Stimulated activated CD8-positive, alpha-beta memory T cell treated with anti-CD3 and anti-CD28 coated beads, Interleukin-15, amount 100 ng/mL, for 48 hours (primary cell): ENCODE measurements around the gene ST6GALNAC3.

Experiments used
- DNase-seq, 2 donors: peaks; one replicate each; pipeline ENCODE4 v3.0.0-alpha.2; 2020; ENCODE audit warnings: low read depth in 2 of 2

The ST6GALNAC3 gene

GRCh38 chr1:76503736-76504135 is 429.2 kb downstream of the ST6GALNAC3 start:
- no peak for DNase-seq

- DNase-seq = no peak
These were observed 432.8 kb downstream of the ST6GALNAC3 start for GRCh38 chr1:76507376-76507775.

GRCh38 chr1:76508871-76509270 is 434.3 kb downstream of the ST6GALNAC3 start:
- no peak for DNase-seq

GRCh38 chr1:76510672-76511557 is 436.4 kb downstream of the ST6GALNAC3 start:
- DNase-seq = no peak

GRCh38 chr1:76511558-76512179 is 437.1 kb downstream of the ST6GALNAC3 start:
- DNase-seq = no peak

GRCh38 chr1:76530953-76531352 is 456.4 kb downstream of the ST6GALNAC3 start:
- no peak for DNase-seq

- DNase-seq = no peak
These were observed 467.1 kb downstream of the ST6GALNAC3 start for GRCh38 chr1:76541618-76542017.

GRCh38 chr1:76542359-76542758 is 467.8 kb downstream of the ST6GALNAC3 start:
- DNase-seq = no peak

DNA sequence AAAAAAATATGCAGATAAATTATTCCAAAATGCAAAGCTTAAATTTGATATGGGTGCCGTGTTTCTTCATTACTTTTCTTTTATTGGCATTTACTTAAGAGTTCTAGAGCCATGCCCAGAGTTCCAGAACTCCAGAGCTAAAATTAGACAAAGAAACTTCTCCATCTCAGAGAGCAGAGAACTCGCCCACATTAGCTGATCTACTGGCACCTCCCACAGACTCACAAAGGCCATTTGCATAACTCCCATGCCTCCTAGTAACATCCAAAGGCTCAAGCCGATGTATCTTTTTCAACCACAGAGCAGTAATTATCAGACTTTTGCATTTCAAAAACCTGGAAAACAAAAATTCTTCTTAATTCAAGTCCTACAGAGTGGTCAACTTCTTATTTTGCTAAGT is 468.9 kb downstream of the ST6GALNAC3 start:
- no peak for DNase-seq

DNA sequence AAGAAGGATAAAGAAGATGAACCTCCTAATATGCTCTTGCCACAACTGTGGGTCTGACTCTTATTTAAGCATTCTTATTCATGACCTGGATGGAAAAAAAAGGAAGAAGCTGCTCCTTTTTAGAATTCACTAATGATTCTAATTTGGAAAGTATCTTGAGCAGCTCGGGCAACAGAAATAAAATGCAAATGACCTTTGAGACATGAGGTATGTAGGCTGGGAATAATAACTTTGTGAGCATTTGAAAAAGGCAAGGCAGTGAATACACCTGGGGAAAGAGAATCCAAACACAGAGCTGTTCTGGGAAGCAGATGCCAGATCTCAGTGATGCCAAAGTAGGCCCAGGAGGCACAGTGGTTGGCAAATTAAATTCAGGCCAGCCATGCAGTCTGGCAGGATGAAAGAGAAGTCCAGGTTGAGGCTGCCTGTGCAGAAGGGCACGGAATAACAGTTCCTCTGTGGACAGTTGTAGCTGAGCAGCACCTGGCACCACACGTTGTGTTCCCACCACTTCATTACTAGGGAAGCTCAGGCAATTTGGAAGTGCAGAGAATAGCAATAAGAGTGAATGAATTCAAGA is 471.9 kb downstream of the ST6GALNAC3 start:
- no peak for DNase-seq

DNA sequence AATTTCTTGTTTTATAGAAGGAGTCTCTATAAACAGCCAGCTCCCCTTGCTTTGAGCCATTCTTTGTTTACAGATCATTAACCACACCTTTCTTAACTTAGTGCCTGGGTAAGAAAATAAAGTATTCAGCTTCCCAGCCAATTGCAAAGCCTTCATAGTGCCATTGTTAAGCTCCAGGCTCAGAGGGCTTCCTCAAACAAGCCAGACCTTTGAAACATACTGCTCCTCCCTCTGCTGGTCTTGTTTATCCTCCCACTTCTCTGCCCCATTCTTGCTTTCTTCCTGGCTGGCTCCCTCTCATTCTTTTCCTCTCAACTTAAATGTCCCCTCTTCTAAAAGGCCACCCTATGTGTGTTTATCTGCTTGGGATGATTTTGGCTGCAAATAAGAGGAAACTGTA is 473.4 kb downstream of the ST6GALNAC3 start:
- DNase-seq = no peak

GRCh38 chr1:76548513-76549100 is 474.1 kb downstream of the ST6GALNAC3 start:
- DNase-seq = no peak

DNA sequence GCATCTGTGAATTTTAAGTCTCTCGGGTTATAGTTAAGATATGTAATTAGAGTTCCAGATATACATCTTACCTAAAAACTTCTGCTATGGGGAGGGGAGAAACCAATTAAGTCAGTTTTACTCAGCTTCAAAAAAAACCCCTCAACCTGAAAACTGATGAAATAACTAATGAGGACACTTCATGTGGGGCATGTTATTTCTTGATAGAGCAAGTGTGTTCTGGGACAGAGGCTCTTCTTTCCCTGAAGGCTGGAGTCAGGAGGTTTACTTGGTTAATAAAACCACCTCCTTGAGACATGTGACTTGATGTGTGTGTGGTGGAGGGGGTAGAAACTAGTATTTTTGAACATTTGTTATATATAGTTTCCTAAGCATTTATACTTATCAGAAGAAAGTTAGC is 479.7 kb downstream of the ST6GALNAC3 start:
- no peak for DNase-seq

- DNase-seq = no peak
These were observed 487.7 kb downstream of the ST6GALNAC3 start for GRCh38 chr1:76562292-76562691.

- DNase-seq = no peak
These were observed 494.2 kb downstream of the ST6GALNAC3 start for GRCh38 chr1:76568573-76569238.

DNA sequence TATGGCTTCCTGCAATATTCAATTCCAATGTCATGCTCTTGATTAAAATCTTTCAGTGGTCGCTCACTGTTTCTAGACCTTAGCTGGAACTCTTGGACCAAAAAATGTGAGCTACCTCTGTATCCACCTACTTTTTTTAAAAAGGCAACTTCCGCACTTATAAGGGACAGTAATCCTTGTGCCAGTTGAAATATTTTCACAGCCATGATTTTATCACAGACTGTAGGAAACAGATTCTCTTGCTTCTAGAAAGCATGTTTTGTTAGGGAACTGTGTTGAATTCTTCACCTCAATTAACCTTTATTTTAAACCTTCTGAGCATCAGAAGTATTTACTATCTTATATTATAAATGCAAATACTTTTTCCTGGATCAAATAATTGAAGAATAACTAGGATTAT is 496.7 kb downstream of the ST6GALNAC3 start:
- no peak for DNase-seq

DNA sequence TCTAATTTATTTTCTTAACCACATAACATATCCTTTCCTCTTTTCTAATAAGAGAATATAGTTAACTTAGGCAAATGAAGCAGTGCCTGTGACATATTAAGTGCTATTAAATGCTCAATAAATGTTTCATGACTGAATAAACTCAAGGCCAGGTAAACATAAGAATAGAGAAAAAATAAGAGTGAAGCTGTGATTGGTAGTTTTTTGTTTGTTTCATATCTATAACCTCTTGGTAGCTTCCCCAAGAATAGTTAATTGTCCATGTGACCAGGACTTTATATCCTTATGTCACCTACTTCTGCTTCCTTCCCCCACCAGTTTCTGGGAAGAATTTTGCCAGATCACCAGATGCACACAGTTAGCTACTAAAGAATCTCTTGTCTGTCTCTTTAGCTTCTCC is 497.7 kb downstream of the ST6GALNAC3 start:
- no peak for DNase-seq

- DNase-seq = no peak
These were observed 502.5 kb downstream of the ST6GALNAC3 start for GRCh38 chr1:76576876-76577524.

- no peak for DNase-seq
These were observed 503.1 kb downstream of the ST6GALNAC3 start for GRCh38 chr1:76577525-76578185.

DNA sequence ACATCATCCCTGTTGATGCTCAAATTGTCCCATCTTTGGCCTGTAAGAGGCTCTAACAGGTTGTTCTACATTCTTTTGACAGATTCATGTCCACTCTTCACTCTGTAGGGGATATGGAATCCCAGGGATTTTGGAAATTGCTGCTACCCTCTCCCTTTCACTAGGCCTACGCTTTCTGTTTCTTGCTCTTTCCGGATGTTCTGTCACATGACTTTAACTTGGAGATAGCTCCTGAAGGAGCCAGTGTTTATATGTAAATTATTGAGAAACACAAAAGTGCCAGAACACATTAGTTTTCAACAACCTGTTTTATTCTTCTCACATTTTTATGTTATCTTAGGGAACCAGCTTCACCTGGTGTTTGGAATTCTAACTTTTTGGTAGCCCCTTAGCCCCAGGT is 505.7 kb downstream of the ST6GALNAC3 start:
- no peak for DNase-seq

GRCh38 chr1:76581712-76582111 is 507.2 kb downstream of the ST6GALNAC3 start:
- DNase-seq = no peak
